Measurements from ENCODE around the gene CD276. TPM values are rescaled to one million over a fixed set of nuclear protein-coding genes. Genes with fewer than 3 reads are reported as not detected.
A peak's percentile ranks its signal among the peaks of the same experiment; 100 is the strongest.

The CD276 gene
- total and polyA plus RNA-seq, 2 experiments from 2014 or later: 106 to 222 TPM

DNA sequence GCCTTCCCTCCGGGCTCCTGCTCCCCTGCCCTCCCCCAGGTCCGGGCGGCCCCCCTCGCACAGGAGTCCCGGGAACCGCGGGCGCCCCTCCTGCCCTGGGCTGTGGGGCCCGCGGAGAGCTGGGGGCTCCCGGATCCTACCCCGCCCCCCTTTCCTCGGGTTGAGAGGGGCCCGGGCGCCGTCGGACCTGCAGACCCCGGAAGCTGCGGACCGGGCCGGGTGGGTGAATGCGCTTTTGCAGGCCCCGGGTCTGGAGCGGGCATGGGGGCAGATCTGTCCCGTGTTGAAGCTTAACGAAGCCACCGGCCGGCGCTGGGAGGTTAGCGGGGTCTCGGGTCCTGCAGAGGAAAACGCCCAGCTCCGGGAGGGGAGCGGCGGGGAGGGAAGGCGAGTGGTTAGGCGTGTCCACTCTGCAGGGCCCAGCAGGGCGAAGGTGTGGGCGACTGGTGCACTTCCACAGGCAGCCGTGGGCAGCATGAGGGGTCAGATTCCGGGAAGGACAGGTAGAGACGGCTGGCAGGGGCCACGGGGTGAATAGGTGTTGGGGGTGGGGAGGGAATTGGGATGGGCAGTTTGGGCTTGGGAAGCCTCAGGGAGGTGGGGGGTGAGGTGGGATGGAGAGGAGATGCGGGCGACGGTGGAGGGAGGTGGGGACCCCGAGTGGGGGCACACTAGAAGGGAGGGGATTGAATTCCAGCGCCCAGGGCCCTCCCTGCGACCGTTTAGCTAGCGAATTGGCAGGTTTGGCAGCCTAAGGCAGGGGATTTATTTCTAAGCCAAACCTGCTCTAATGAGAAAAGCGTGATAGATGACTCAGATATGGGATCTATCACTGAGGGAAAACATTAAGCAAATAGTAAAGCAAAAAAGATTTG is 635 bp downstream of the CD276 start:
- Histone ChIP-seq H2AFZ (peak overlapping the region; percentile 42), H3K9me3 (ENCODE audit: low read depth) (no peaks in the 10 kb centered on the region), H3K4me1 (ENCODE audit: insufficient read depth) (peaks cover 45% of the 10 kb centered on the region), H3K4me3 (peak overlapping the region; percentile 99), H3K27ac (peak overlapping the region; percentile 98), H4K20me1 (ENCODE audit: insufficient read depth, poor library complexity, severe bottlenecking) (peaks cover 41% of the 10 kb centered on the region), H3K36me3 (replicated peaks; ENCODE audit: insufficient read depth, low read depth) (no peaks in the 10 kb centered on the region), H3K4me2 (peak overlapping the region; percentile 96), H3K9me2 (replicated peaks; ENCODE audit: insufficient read depth) (no peaks in the 10 kb centered on the region), H3K27me3 (no peaks in the 10 kb centered on the region), H3K79me2 (peaks cover 53% of the 10 kb centered on the region)
- TF ChIP-seq EZH2phosphoT487 (IDR thresholded peaks at IDR 0.05; ENCODE audit: low read depth, severe bottlenecking, unreplicated experiment): no peak
- TF ChIP-seq EZH2 (IDR thresholded peaks at IDR 0.05; ENCODE audit: borderline replicate concordance): no peak
- TF ChIP-seq, protein P1, sequence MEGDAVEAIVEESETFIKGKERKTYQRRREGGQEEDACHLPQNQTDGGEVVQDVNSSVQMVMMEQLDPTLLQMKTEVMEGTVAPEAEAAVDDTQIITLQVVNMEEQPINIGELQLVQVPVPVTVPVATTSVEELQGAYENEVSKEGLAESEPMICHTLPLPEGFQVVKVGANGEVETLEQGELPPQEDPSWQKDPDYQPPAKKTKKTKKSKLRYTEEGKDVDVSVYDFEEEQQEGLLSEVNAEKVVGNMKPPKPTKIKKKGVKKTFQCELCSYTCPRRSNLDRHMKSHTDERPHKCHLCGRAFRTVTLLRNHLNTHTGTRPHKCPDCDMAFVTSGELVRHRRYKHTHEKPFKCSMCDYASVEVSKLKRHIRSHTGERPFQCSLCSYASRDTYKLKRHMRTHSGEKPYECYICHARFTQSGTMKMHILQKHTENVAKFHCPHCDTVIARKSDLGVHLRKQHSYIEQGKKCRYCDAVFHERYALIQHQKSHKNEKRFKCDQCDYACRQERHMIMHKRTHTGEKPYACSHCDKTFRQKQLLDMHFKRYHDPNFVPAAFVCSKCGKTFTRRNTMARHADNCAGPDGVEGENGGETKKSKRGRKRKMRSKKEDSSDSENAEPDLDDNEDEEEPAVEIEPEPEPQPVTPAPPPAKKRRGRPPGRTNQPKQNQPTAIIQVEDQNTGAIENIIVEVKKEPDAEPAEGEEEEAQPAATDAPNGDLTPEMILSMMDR (IDR thresholded peaks at IDR 0.05; ENCODE audit: poor library complexity): no peak
- DNase-seq (ENCODE audit: low spot score): peak; percentile 49
- WGBS (ENCODE audit: low lambda C conversion rate, missing lambda C conversion rate): 3% methylated on average over 41 of the region's 52 CpGs

DNA sequence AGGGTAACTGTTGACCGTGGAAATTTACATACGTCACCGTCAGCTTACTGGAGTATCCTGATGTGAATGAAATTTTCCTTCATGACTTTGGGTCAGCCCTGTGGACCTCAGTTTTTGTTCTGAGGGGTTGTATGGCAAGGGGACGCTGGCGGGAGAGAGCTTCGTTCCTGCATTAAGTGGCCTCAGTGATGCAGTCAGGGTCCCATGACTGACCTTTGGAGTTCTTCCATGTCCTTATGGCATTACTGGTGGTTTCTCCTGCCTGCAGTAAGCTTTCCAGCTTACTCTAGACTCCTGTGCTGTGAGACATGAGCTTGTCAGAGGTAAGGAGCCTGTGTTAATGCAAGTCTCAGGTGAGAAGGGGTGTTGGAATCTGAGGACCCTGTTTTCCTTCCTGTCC is 1.8 kb downstream of the CD276 start:
- DNase-seq (ENCODE audit: low spot score): no peak
- Histone ChIP-seq H3K9me2 (replicated peaks; ENCODE audit: insufficient read depth) (no peaks in the 10 kb centered on the region), H3K4me3 (peak overlapping the region; percentile 99), H4K20me1 (ENCODE audit: insufficient read depth, poor library complexity, severe bottlenecking) (peaks cover 52% of the 10 kb centered on the region), H3K4me1 (ENCODE audit: insufficient read depth) (peaks cover 45% of the 10 kb centered on the region), H3K9me3 (ENCODE audit: low read depth) (no peaks in the 10 kb centered on the region), H3K27ac (peak overlapping the region; percentile 98), H2AFZ (no peak overlapping the region), H3K36me3 (replicated peaks; ENCODE audit: insufficient read depth, low read depth) (no peaks in the 10 kb centered on the region), H3K4me2 (peak overlapping the region; percentile 96), H3K79me2 (peaks cover 65% of the 10 kb centered on the region), H3K27me3 (no peaks in the 10 kb centered on the region)
- TF ChIP-seq, protein P1 (IDR thresholded peaks at IDR 0.05; ENCODE audit: poor library complexity): no peak
- 76% methylated on average over 6 of the region's 6 CpGs for WGBS (ENCODE audit: low lambda C conversion rate, missing lambda C conversion rate)

DNA sequence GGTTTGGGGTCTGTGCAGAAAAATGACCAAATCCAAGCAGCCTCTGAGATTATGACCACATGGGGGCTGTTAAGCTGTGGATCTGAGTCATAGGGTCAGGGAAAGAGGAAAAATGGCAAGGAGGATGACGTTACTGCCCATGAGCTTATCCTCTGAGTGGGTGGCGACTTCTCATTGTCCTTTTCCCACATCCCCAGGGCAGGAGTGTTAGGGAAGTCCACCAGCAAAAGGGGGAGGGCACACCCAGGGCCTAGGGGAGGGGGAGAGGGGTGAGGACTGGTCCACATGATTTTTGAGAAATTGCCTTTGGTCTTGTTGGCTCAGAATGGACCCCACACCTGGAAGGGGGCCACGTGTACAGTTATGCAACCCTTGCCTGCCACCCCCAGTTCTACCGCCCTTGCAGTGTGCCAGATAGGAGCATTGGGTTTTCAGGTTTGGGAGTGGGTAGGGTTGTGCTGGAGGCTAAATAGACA is 2.6 kb downstream of the CD276 start:
- WGBS (ENCODE audit: low lambda C conversion rate, missing lambda C conversion rate): 49% methylated on average over 4 of the region's 4 CpGs
- H3K27me3 ChIP-seq: no peaks in the 10 kb centered on the region
- peak; percentile 65 for DNase-seq (ENCODE audit: low spot score)
- TF ChIP-seq, protein P1 (IDR thresholded peaks at IDR 0.05; ENCODE audit: poor library complexity): no peak
- no peak for TF ChIP-seq EZH2phosphoT487 (IDR thresholded peaks at IDR 0.05; ENCODE audit: low read depth, severe bottlenecking, unreplicated experiment)
- no peak for TF ChIP-seq EZH2 (IDR thresholded peaks at IDR 0.05; ENCODE audit: borderline replicate concordance)
- peaks cover 61% of the 10 kb centered on the region for H4K20me1 ChIP-seq (ENCODE audit: insufficient read depth, poor library complexity, severe bottlenecking)
- no peaks in the 10 kb centered on the region for H3K36me3 ChIP-seq (replicated peaks; ENCODE audit: insufficient read depth, low read depth)
- no peak overlapping the region for H3K4me3 ChIP-seq
- H3K9me3 ChIP-seq (ENCODE audit: low read depth): no peaks in the 10 kb centered on the region
- no peaks in the 10 kb centered on the region for H3K9me2 ChIP-seq (replicated peaks; ENCODE audit: insufficient read depth)
- H3K79me2 ChIP-seq: peaks cover 73% of the 10 kb centered on the region
- H3K4me1 ChIP-seq (ENCODE audit: insufficient read depth): peaks cover 48% of the 10 kb centered on the region
- peak overlapping the region; percentile 96 for H3K4me2 ChIP-seq
- H3K27ac ChIP-seq: peak overlapping the region; percentile 98
- no peak overlapping the region for H2AFZ ChIP-seq
